HUES48 (cell line): ENCODE results near the gene SPART.

ENCODE experiments used
- H3K27ac ChIP-seq: one replicate; pipeline ENCODE4 v1.7.0; 2013; ENCODE audit warnings: low read depth, low read length, inconsistent platforms
- H3K27me3 ChIP-seq: 2 replicates; pipeline ENCODE4 v1.6.1; 2013; ENCODE audit warnings: mild to moderate bottlenecking, low read length; ENCODE audit not compliant: control insufficient read depth, insufficient read depth
- H3K36me3 ChIP-seq: 2 replicates; pipeline ENCODE4 v1.6.1; 2013; ENCODE audit warnings: low read length; ENCODE audit not compliant: control insufficient read depth, insufficient read depth
- H3K4me1 ChIP-seq: 2 replicates; pipeline ENCODE4 v1.6.1; 2013; ENCODE audit warnings: mild to moderate bottlenecking, low read length; ENCODE audit not compliant: control insufficient read depth, insufficient read depth
- H3K4me3 ChIP-seq: 2 replicates; pipeline ENCODE4 v1.5.1; 2013; ENCODE audit warnings: mild to moderate bottlenecking, low read depth, low read length
- H3K9ac ChIP-seq: 2 replicates; pipeline ENCODE4 v1.6.1; 2013; ENCODE audit warnings: mild to moderate bottlenecking, low read depth, low read length, moderate library complexity
- H3K9me3 ChIP-seq: 2 replicates; pipeline ENCODE4 v1.6.1; 2013; ENCODE audit warnings: low read length; ENCODE audit not compliant: control insufficient read depth, insufficient read depth

The SPART gene

DNA sequence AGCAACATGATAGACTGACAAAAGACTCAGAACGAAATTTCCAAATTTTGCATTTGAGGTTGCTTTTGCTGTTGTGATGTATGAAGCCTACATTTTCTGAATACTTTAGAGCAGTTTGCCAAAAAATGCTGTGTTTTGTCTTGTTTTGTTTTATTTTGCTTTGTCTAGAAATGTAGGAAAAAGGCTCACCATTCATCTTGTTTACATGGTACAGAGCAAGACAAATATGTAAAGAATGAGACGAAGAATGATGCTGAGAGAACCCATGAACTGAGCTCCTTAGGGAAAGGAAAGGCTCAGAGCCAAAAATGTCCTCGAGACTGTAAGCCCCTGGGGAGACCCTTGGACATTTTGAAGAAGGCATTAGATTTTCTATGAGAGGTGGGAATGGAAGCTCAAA is 6.8 kb upstream of the SPART start:
- Histone ChIP-seq H3K36me3 (no peaks in the 10 kb centered on the region), H3K9me3 (no peaks in the 10 kb centered on the region), H3K27ac (no peak overlapping the region), H3K27me3 (peaks cover 27% of the 10 kb centered on the region), H3K4me1 (no peaks in the 10 kb centered on the region), H3K9ac (no peak overlapping the region), H3K4me3 (no peak overlapping the region)

GRCh38 chr13:36352350-36352749 is 6.2 kb upstream of the SPART start:
- no peak overlapping the region for H3K9ac ChIP-seq
- no peaks in the 10 kb centered on the region for H3K36me3 ChIP-seq
- no peaks in the 10 kb centered on the region for H3K9me3 ChIP-seq
- H3K27me3 ChIP-seq, result peaks cover 23% of the 10 kb centered on the region
- H3K4me3 ChIP-seq, result no peak overlapping the region
- H3K27ac ChIP-seq, result no peak overlapping the region
- no peaks in the 10 kb centered on the region for H3K4me1 ChIP-seq

- Histone ChIP-seq H3K4me1 (peaks cover 18% of the 10 kb centered on the region), H3K27me3 (no peaks in the 10 kb centered on the region), H3K36me3 (no peaks in the 10 kb centered on the region), H3K27ac (no peak overlapping the region), H3K9me3 (no peaks in the 10 kb centered on the region), H3K9ac (no peak overlapping the region), H3K4me3 (no peak overlapping the region)
Measured at GRCh38 chr13:36347531-36348210, 1.5 kb upstream of the SPART start.

GRCh38 chr13:36345438-36346221 is 564 bp downstream of the SPART start:
- Histone ChIP-seq H3K27me3 (no peaks in the 10 kb centered on the region), H3K4me3 (peak overlapping the region; percentile 83), H3K27ac (peak overlapping the region; percentile 88), H3K4me1 (peaks cover 31% of the 10 kb centered on the region), H3K9me3 (no peaks in the 10 kb centered on the region), H3K9ac (peak overlapping the region; percentile 94), H3K36me3 (no peaks in the 10 kb centered on the region)

DNA sequence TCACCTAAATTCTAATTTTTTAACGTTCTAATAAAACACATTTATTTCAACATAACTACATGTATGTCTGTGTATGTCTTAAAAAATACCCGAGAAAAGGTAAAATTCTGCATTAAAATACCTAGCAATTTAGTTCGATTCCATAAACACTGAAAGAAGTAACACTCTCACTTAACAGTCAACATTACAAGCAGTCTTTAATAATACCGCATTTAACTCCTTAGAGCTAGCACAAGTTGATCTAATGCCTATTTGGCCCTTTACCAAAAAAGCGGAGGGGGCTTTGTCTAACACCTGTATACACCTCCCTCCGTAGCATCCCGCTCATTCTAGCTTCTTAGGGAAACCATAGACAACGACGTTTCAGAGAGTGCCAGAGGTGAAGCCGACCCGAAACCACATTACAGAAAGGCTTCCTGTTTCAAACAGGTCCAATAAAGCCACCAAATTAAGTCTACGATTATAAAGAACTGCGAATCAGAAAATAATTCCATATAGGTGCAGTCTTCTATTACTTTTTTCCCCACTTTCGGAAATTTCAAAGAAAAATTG is 1.2 kb downstream of the SPART start:
- Histone ChIP-seq H3K27ac (peak overlapping the region; percentile 88), H3K36me3 (no peaks in the 10 kb centered on the region), H3K4me3 (peak overlapping the region; percentile 83), H3K9me3 (no peaks in the 10 kb centered on the region), H3K4me1 (peaks cover 31% of the 10 kb centered on the region), H3K27me3 (no peaks in the 10 kb centered on the region), H3K9ac (peak overlapping the region; percentile 94)

- H3K9me3 ChIP-seq, result no peaks in the 10 kb centered on the region
- no peaks in the 10 kb centered on the region for H3K36me3 ChIP-seq
- no peak overlapping the region for H3K9ac ChIP-seq
- H3K27ac ChIP-seq, result no peak overlapping the region
- peak overlapping the region; percentile 83 for H3K4me3 ChIP-seq
- peaks cover 32% of the 10 kb centered on the region for H3K4me1 ChIP-seq
- H3K27me3 ChIP-seq, result no peaks in the 10 kb centered on the region
Measured at GRCh38 chr13:36344173-36344572, 2.0 kb downstream of the SPART start.

DNA sequence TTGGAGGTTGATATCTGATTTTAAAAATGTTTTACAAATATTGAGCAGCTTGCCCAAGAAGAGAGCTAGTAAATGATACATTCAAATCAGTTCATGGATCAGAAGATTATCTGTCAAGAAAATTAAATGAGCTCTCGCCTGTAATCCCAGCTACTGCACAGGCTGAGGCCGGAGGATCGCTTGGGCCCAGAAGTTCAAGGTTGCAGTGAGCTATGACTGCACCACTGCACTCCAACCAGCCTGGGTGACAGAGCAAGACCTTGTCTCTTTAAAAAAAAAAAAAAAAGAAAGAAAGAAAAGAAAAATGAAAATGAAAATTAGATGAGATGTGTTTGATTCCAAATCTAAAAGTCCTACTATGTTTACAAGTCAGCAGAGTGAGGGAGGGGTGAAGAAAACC is 2.4 kb downstream of the SPART start:
- H3K4me3 ChIP-seq, result peak overlapping the region; percentile 83

DNA sequence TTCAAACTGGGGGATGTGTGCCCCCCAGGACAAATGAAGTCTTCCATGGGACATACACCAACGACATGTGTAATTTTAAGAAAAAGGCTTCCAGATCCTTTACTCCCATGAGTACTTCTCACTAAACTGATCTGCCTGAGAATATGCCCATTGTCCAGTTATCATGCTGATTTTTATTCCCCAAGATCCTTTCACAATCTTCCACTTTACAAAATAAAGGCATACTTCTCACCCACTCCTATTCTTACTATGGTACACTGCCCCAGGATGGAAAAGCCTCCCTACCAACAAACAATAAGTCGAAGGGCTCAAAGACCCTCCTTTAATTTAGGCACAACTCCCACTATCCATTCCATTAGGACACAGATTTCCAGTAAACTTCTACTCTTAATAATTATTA is 3.5 kb downstream of the SPART start:
- no peaks in the 10 kb centered on the region for H3K9me3 ChIP-seq
- H3K4me3 ChIP-seq, result no peak overlapping the region
- no peaks in the 10 kb centered on the region for H3K36me3 ChIP-seq
- H3K9ac ChIP-seq, result no peak overlapping the region
- no peaks in the 10 kb centered on the region for H3K27me3 ChIP-seq
- H3K4me1 ChIP-seq, result peaks cover 46% of the 10 kb centered on the region
- no peak overlapping the region for H3K27ac ChIP-seq

More for the DNA sequence above, 2.4 kb downstream of the SPART start:
- Histone ChIP-seq H3K27ac (no peak overlapping the region), H3K36me3 (no peaks in the 10 kb centered on the region), H3K9ac (no peak overlapping the region), H3K4me1 (peaks cover 36% of the 10 kb centered on the region), H3K27me3 (no peaks in the 10 kb centered on the region), H3K9me3 (no peaks in the 10 kb centered on the region)

- Histone ChIP-seq H3K9ac (no peak overlapping the region), H3K27me3 (no peaks in the 10 kb centered on the region), H3K27ac (no peak overlapping the region), H3K36me3 (no peaks in the 10 kb centered on the region), H3K9me3 (no peaks in the 10 kb centered on the region), H3K4me1 (peaks cover 48% of the 10 kb centered on the region), H3K4me3 (no peak overlapping the region)
Measured at GRCh38 chr13:36341718-36342117, 4.5 kb downstream of the SPART start.

GRCh38 chr13:36339600-36340155 is 6.5 kb downstream of the SPART start:
- H3K4me3 ChIP-seq, result no peak overlapping the region
- no peak overlapping the region for H3K9ac ChIP-seq
- H3K27me3 ChIP-seq, result no peaks in the 10 kb centered on the region
- H3K4me1 ChIP-seq, result peaks cover 59% of the 10 kb centered on the region
- H3K27ac ChIP-seq, result no peak overlapping the region
- no peaks in the 10 kb centered on the region for H3K9me3 ChIP-seq
- peaks cover 6% of the 10 kb centered on the region; the same call in 1 of the 2 replicates for H3K36me3 ChIP-seq
